Measurements from ENCODE around the gene DYNC2I2. TPM values are rescaled to one million over a fixed set of nuclear protein-coding genes. Genes with fewer than 3 reads are reported as not detected.
A peak's percentile ranks its signal among the peaks of the same experiment; 100 is the strongest.

Gene DYNC2I2
- total and polyA plus RNA-seq, 2 of the 4 experiments (the other 2 are of a cell fraction), result 33.7 to 37.1 TPM

DNA sequence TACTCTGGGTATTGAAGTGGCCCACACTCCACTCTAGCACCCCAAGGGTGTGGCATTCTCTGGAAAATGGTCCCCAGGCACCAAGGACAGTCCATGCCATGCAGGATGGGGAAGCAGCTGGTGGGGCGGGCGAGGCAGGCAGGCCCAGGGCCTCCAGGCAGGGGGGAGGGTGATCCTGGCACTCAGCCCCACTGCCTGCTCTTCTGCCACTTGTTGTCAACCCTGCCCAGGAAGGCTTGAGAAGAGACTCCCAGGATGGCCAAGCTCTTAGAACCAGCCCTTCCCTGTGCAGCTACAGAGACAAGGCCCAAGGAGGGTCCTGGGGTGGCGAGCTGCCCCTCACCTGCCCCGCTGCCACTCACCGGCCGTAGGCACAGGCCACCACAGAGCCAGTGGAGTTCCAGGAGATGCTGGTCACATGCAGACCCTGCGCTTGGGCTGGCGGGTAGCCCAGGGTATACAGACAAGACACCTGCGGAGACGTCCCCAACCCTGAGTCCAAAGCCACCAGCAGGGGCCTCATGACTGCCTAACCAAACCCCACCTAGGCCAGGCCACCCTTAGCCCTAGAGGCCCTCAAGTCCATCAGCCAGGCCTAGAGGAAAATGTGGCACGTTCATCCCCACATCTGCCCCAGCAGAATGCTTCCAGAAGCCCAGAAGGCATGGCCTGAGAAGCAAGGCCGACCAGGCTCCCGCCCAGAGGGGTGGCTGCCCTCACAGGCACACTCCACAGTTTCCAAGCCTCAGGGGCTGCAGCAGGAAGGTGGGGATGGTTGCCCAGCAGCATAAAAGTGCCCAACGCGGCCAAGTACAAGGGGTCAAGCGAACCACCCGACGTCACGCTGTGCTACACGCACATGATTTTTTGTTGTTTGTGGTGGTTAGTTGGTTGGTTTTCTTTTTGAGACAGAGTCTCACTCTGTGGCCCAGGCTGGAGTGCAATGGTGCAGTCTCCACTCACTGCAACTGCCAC, 19.8 kb downstream of the DYNC2I2 start:
- Histone ChIP-seq H2BK15ac (ENCODE audit: low read depth, low read length) (peak overlapping the region; percentile 25; the same call in 1 of the 3 replicates), H3K9me1 (ENCODE audit: insufficient read depth, low read length) (0 out of 2 replicates have a peak, but pooled peaks cover 5% of the 10 kb centered on the region), H3K18ac (ENCODE audit: low read depth, low read length) (no peak overlapping the region), H4K91ac (ENCODE audit: insufficient read depth, low read depth, low read length) (peak overlapping the region; percentile 100), H2BK20ac (ENCODE audit: low read depth, low read length) (peak overlapping the region; percentile 90), H2BK5ac (ENCODE audit: low read depth, low read length, poor library complexity, severe bottlenecking) (peak overlapping the region; percentile 99), H3K9ac (ENCODE audit: low read depth, low read length) (no peak overlapping the region), H2AK9ac (replicated peaks; ENCODE audit: low read depth, low read length, poor library complexity) (peak overlapping the region; percentile 100), H2BK120ac (ENCODE audit: low read depth, low read length) (peak overlapping the region; percentile 97), H3K9me3 (ENCODE audit: control insufficient read depth, insufficient read depth, low read length) (no peaks in the 10 kb centered on the region), H3K14ac (replicated peaks; ENCODE audit: low read depth, low read length) (no peak overlapping the region), H4K20me1 (ENCODE audit: insufficient read depth, low read length) (0 out of 2 replicates have a peak, but pooled peaks cover 3% of the 10 kb centered on the region), H3K4ac (ENCODE audit: low read depth, low read length) (peak overlapping the region; percentile 100), H2AFZ (replicated peaks; ENCODE audit: low read length, poor library complexity) (peak overlapping the region; percentile 6), H3K4me3 (ENCODE audit: insufficient read depth, low read depth, low read length) (no peak overlapping the region), H3K23ac (ENCODE audit: low read depth, low read length) (no peak overlapping the region), H2AK5ac (ENCODE audit: low read depth, low read length) (peak overlapping the region; percentile 100), H4K8ac (ENCODE audit: low read depth in 2 of 2, low read length in 2 of 2) (peak overlapping the region; percentile 82 to 97; a peak in 2 of 4 replicates), H3K4me1 (ENCODE audit: control insufficient read depth, insufficient read depth, low read length) (peaks cover 13% of the 10 kb centered on the region), H4K5ac (ENCODE audit: low read depth, low read length) (no peak overlapping the region), H3K27me3 (ENCODE audit: control insufficient read depth, insufficient read depth, low read length) (no peaks in the 10 kb centered on the region), H3K27ac (ENCODE audit: insufficient read depth, low read length) (no peak overlapping the region), H3K4me2 (ENCODE audit: low read depth, low read length) (no peak overlapping the region), H3K36me3 (ENCODE audit: control insufficient read depth, insufficient read depth, low read length) (peaks cover 32% of the 10 kb centered on the region), H3K79me1 (ENCODE audit: low read depth in 1 of 2, low read length in 2 of 2) (peaks cover 4 to 35% of the 10 kb centered on the region in 2 experiments; a peak in 2 of 4 replicates), H3K56ac (ENCODE audit: extremely low read depth, insufficient read depth, low read length) (no peak overlapping the region)
- in situ Hi-C loops (cut with MboI; ENCODE audit: low sequenced_read_pairs), result no loop called here
- DNase-seq (no peak), ATAC-seq (ENCODE audit: low read depth) (no peak)
- WGBS, 2 experiments (ENCODE audit: extremely low coverage in 2 of 2, insufficient read length in 1 of 2), result 94% methylated on average over 4 of the region's 20 CpGs; no CpG with 5 or more reads in 1 of the 2 experiments
- intact Hi-C loops (cut with micrococcal nuclease), result no loop called here
- ChIA-PET POLR2A (ENCODE audit: unreplicated experiment) (no interaction called here), CTCF (no interaction called here)
- dilution Hi-C loops (cut with HindIII; ENCODE audit: low sequenced_read_pairs, unreplicated experiment), result no loop called here
- BruUV-seq (replicated peaks), result no TSS peak
- no peak for TF ChIP-seq BHLHE40 (IDR thresholded peaks at IDR 0.05; ENCODE audit: low read depth, low read length)
- TF ChIP-seq, protein P1, sequence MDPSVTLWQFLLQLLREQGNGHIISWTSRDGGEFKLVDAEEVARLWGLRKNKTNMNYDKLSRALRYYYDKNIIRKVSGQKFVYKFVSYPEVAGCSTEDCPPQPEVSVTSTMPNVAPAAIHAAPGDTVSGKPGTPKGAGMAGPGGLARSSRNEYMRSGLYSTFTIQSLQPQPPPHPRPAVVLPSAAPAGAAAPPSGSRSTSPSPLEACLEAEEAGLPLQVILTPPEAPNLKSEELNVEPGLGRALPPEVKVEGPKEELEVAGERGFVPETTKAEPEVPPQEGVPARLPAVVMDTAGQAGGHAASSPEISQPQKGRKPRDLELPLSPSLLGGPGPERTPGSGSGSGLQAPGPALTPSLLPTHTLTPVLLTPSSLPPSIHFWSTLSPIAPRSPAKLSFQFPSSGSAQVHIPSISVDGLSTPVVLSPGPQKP (IDR thresholded peaks at IDR 0.05; ENCODE audit: borderline replicate concordance, low read depth, low read length), result no peak
- no peak for TF ChIP-seq MAFK (IDR thresholded peaks at IDR 0.05; ENCODE audit: low read depth, low read length)
- no peak for TF ChIP-seq MXI1 (IDR thresholded peaks at IDR 0.05; ENCODE audit: borderline replicate concordance, low read depth, low read length)
- no peak for TF ChIP-seq NFE2L2 (IDR thresholded peaks at IDR 0.05; ENCODE audit: low read depth, low read length)
- no peak for TF ChIP-seq POLR2A (IDR thresholded peaks at IDR 0.05; ENCODE audit: low read depth, low read length)
- TF ChIP-seq FOS (IDR thresholded peaks at IDR 0.05; ENCODE audit: low read depth, low read length), result no peak
- no peak for TF ChIP-seq MAZ (IDR thresholded peaks at IDR 0.05; ENCODE audit: borderline replicate concordance, low read depth, low read length)
- TF ChIP-seq RCOR1 (IDR thresholded peaks at IDR 0.05; ENCODE audit: insufficient replicate concordance, low read length), result no peak
- no peak for TF ChIP-seq CHD1 (IDR thresholded peaks at IDR 0.05; ENCODE audit: low read depth, low read length)
- TF ChIP-seq CEBPB (IDR thresholded peaks at IDR 0.05; ENCODE audit: low read depth, low read length), result no peak
- TF ChIP-seq, protein P2, sequence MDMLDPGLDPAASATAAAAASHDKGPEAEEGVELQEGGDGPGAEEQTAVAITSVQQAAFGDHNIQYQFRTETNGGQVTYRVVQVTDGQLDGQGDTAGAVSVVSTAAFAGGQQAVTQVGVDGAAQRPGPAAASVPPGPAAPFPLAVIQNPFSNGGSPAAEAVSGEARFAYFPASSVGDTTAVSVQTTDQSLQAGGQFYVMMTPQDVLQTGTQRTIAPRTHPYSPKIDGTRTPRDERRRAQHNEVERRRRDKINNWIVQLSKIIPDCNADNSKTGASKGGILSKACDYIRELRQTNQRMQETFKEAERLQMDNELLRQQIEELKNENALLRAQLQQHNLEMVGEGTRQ (IDR thresholded peaks at IDR 0.05; ENCODE audit: low read depth, low read length), result no peak
- no peak for TF ChIP-seq RFX5 (IDR thresholded peaks at IDR 0.05; ENCODE audit: low read depth, low read length)
- TF ChIP-seq, protein P3, sequence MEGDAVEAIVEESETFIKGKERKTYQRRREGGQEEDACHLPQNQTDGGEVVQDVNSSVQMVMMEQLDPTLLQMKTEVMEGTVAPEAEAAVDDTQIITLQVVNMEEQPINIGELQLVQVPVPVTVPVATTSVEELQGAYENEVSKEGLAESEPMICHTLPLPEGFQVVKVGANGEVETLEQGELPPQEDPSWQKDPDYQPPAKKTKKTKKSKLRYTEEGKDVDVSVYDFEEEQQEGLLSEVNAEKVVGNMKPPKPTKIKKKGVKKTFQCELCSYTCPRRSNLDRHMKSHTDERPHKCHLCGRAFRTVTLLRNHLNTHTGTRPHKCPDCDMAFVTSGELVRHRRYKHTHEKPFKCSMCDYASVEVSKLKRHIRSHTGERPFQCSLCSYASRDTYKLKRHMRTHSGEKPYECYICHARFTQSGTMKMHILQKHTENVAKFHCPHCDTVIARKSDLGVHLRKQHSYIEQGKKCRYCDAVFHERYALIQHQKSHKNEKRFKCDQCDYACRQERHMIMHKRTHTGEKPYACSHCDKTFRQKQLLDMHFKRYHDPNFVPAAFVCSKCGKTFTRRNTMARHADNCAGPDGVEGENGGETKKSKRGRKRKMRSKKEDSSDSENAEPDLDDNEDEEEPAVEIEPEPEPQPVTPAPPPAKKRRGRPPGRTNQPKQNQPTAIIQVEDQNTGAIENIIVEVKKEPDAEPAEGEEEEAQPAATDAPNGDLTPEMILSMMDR (conservative IDR thresholded peaks at IDR 0.05; ENCODE audit: low read depth, low read length), result no peak
